Activated T-helper 2 cell treated with anti-CD3 and anti-CD28 coated beads, Interferon-gamma antibody, Interleukin-2, Interleukin-4, amounts not matched to agents 10 μg/mL and 5 μg/mL and 100 μg/mL, durations not matched to agents 14 hours and 24 hours and 36 hours (primary cell): ENCODE results near the gene GPR39. TPM values are rescaled to one million over a fixed set of nuclear protein-coding genes. Genes with fewer than 3 reads are reported as not detected.
"Not testable (repeated sequence)": the region's sequence is repeated elsewhere in the genome, so short reads cannot be mapped to it uniquely, and the experiment has no call there.

Experiments used
- DNase-seq: peaks from one replicate; pipeline ENCODE4 v3.0.0; 2021; ENCODE audit warnings: low spot score
- H3K27ac Mint-ChIP-seq: one replicate; pipeline ENCODE4 v1.8.0; 2021; ENCODE audit warnings: mixed read lengths
- H3K27me3 Mint-ChIP-seq: one replicate; pipeline ENCODE4 v1.8.0; 2021; ENCODE audit warnings: low read depth, mixed read lengths
- H3K36me3 Mint-ChIP-seq: one replicate; pipeline ENCODE4 v1.8.0; 2021; ENCODE audit warnings: low read depth, mixed read lengths
- H3K4me1 Mint-ChIP-seq: one replicate; pipeline ENCODE4 v1.8.0; 2021; ENCODE audit warnings: low read depth, mixed read lengths
- H3K4me3 Mint-ChIP-seq: one replicate; pipeline ENCODE4 v1.8.0; 2021; ENCODE audit warnings: low read depth, mild to moderate bottlenecking, moderate library complexity, mixed read lengths
- H3K9me3 Mint-ChIP-seq: one replicate; pipeline ENCODE4 v1.8.0; 2021; ENCODE audit warnings: mixed read lengths
- intact Hi-C: fragments of 100-400 bp; cut with micrococcal nuclease; formaldehyde crosslinking; loops from one replicate; pipeline ENCODE4 v1.15.1; 2023
- total RNA-seq: library from RNA; stranded (reverse); gene quantifications from 2 replicates; pipeline ENCODE4 v1.2.3, GENCODE V29; 2022

The GPR39 gene
- total RNA-seq, 1 donor from 2014 or later: not detected

DNA sequence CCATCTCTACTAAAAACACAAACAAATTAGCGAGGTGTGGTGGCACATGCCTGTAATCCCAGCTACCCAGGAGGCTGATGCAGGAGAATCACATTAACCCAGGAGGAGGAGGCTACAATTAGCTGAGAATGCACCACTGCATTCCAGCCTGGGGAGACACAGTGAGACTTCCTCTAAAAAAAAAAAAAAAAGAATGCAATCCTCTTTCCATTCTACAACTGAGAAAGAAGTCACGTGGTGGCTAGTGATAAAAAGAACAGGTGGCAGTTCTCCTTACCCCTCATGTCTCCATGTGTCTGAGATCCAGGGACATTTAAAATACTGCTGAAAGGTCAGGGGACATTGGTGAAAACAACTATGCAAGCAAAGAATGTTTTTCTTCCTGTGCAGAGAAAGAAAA lies 24.4 kb upstream of the GPR39 start:
- H3K27ac Mint-ChIP-seq: no peak overlapping the region
- no peak for DNase-seq
- intact Hi-C loops: no loop called here
- H3K36me3 Mint-ChIP-seq: no peaks in the 10 kb centered on the region
- no peak overlapping the region for H3K4me3 Mint-ChIP-seq
- no peaks in the 10 kb centered on the region for H3K27me3 Mint-ChIP-seq
- H3K9me3 Mint-ChIP-seq: no peaks in the 10 kb centered on the region
- H3K4me1 Mint-ChIP-seq: no peaks in the 10 kb centered on the region

DNA sequence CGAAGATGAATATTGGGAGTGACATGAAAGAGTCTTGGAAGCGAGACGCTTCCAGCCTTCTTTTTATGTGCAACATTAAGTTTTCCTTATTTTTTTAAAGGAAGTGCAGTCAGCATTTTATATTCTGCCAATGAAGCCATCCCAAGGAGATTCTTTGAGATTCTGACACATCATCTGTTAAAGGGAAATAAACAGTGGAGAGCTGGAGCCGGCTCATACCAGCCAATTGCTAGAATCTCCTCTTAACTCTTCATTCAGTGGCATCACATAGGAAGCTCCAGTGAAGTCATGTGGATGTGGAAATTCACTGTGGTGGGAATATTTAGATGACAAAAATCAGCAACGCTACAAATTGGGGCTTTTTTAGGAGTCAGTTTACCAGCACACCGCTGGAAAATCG lies 23.7 kb upstream of the GPR39 start:
- Mint-ChIP-seq H3K4me3 (no peak overlapping the region), H3K36me3 (no peaks in the 10 kb centered on the region), H3K4me1 (no peaks in the 10 kb centered on the region), H3K9me3 (no peaks in the 10 kb centered on the region), H3K27ac (no peak overlapping the region), H3K27me3 (no peaks in the 10 kb centered on the region)
- no peak for DNase-seq
- intact Hi-C loops: no loop called here

DNA sequence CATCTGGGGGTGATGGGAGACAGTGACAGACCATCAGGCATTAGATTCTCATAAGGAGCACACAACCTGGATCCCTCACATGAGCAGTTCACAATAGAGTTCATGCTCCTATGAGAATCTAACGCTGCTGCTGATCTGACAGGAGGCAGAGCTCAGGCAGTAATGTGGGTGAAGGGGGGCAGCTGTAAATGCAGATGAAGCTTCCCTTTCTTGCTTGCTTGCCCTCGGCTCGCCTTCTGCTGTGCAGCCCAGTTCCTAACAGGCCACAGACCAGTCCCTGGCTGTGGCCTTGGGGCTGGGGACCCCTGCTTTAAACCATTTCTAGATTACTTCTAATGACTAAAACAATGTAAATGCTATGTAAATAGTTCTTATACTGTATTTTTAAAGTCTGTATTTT lies 19.6 kb upstream of the GPR39 start:
- intact Hi-C loops, H3K27me3 Mint-ChIP-seq, DNase-seq: not testable (repeated sequence)

DNA sequence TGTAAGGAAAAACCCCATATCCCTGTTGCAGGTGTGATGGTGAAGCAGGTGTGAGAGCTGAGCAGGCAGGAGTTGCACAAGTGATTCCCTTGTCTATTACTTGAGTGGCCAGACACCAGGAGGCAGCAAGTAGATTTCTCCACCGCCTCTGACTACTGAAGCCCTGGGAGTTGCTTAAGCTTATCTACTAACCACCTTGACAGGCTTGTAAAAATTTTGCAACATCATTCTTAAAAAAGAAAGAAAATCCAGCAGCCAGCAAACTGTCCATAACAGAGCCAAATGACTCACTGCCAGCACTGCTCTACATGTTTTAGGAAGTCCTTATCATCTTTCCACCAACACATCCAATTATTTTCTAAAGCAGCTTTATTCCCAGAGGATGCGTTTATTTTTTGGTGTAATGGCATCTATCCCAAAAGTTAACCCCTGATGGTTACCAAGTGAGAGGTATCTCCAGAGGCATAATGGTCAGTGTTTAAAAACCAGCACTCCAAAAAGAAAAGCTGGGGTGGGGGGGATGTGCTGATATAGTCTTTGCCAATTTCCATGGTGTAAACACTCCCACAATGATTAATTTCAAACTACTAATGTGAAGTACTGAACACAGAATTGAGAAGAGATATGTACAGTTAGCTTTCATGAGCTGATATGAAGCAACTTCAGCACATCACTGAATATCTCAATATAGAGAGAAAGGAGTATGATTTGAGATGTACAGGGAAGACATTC lies 16.3 kb upstream of the GPR39 start:
- H3K4me1 Mint-ChIP-seq: no peaks in the 10 kb centered on the region
- H3K36me3 Mint-ChIP-seq: no peaks in the 10 kb centered on the region
- intact Hi-C loops: no loop called here
- peaks cover 6% of the 10 kb centered on the region for H3K9me3 Mint-ChIP-seq
- H3K27ac Mint-ChIP-seq: no peak overlapping the region
- no peak overlapping the region for H3K4me3 Mint-ChIP-seq
- no peak for DNase-seq
- H3K27me3 Mint-ChIP-seq: no peaks in the 10 kb centered on the region

More for the DNA sequence above, 19.6 kb upstream of the GPR39 start:
- not testable (repeated sequence) for H3K27ac Mint-ChIP-seq, H3K4me1 Mint-ChIP-seq, H3K9me3 Mint-ChIP-seq, H3K4me3 Mint-ChIP-seq, H3K36me3 Mint-ChIP-seq

DNA sequence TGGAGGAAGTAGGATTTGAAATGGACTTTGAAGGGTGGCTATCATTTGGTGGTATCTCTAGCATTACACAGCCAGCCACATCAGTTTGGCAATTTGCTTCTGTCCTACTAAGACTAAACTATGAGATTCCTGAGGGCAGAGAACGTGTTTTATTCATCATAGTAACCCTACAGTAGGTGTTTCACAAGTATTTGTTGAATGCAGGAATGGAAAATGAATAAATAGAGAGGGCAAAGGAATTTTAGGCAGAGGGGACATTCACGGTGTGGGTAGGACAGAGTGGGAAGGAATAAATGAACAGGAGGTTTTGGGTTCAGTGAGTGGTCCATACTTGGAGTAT lies 15.7 kb upstream of the GPR39 start:
- H3K9me3 Mint-ChIP-seq: peaks cover 6% of the 10 kb centered on the region
- no peaks in the 10 kb centered on the region for H3K4me1 Mint-ChIP-seq
- no peak for DNase-seq
- H3K27me3 Mint-ChIP-seq: no peaks in the 10 kb centered on the region
- H3K27ac Mint-ChIP-seq: no peak overlapping the region
- intact Hi-C loops: no loop called here
- H3K36me3 Mint-ChIP-seq: no peaks in the 10 kb centered on the region
- H3K4me3 Mint-ChIP-seq: no peak overlapping the region

DNA sequence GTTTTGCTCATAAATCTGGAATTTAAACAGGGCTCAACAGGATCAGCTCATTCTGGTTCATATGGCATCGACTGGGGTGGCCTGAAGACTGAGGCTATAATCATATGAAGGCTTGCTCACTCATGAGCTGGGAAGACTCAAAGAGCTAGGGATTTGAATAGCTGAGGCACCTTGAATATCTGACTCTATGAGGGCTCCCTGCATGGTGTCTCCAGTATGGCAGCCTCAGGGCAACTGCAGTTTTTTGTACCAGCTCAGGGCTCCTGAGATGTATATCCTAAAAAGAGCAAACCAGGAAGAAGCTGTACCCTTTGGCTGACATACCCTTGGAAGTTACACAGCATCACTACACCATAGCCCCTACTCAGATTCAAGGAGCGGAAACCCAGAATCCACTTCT lies 15.3 kb upstream of the GPR39 start:
- no peaks in the 10 kb centered on the region for H3K36me3 Mint-ChIP-seq
- H3K9me3 Mint-ChIP-seq: peaks cover 6% of the 10 kb centered on the region
- no peak overlapping the region for H3K4me3 Mint-ChIP-seq
- intact Hi-C loops: no loop called here
- no peak overlapping the region for H3K27ac Mint-ChIP-seq
- DNase-seq: no peak
- no peaks in the 10 kb centered on the region for H3K4me1 Mint-ChIP-seq
- H3K27me3 Mint-ChIP-seq: no peaks in the 10 kb centered on the region

DNA sequence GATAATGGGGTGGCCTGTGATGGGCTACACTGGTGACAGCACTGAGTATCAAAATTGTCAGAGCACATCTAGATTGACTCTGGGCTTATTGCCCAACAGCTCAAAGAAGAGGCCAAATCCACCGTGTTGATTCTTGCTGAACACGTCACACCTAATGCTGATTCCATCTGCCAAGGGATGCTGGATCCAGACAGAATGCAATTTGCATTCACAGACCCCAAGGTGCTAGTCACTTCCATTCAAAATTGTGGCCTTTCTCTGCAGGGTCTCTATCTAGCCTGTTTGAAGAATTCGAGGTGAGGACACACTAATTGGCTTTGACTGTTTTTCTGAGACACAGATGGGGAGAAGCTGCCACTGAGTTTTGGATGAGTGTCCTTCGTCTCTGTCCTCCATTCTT lies 13.5 kb upstream of the GPR39 start:
- H3K36me3 Mint-ChIP-seq: no peaks in the 10 kb centered on the region
- H3K27me3 Mint-ChIP-seq: no peaks in the 10 kb centered on the region
- H3K4me3 Mint-ChIP-seq: no peak overlapping the region
- no peak for DNase-seq
- H3K4me1 Mint-ChIP-seq: no peaks in the 10 kb centered on the region
- no peak overlapping the region for H3K27ac Mint-ChIP-seq
- H3K9me3 Mint-ChIP-seq: peaks cover 6% of the 10 kb centered on the region
- intact Hi-C loops: no loop called here

DNA sequence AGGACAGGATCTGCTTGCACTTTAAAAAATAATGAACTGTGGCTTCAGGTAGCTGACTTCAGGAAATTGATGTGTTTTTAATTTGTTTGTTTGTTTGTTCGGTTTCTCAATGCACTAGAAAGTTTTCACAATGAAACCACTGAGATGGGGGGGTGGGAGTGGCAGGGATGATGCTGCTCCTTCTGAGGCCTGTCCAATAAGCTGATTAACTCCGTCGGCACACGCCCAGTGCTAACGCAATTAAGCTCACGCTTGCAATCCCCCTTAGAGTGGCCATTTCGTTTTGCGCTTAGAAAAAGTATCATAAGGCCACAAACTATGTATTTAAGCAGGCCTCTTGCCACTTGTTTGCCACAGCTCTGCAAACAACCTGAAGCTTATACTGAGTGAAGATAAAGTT lies 12.5 kb upstream of the GPR39 start:
- no peak for DNase-seq
- intact Hi-C loops: no loop called here
- no peaks in the 10 kb centered on the region for H3K4me1 Mint-ChIP-seq
- no peaks in the 10 kb centered on the region for H3K36me3 Mint-ChIP-seq
- no peak overlapping the region for H3K4me3 Mint-ChIP-seq
- H3K27me3 Mint-ChIP-seq: no peaks in the 10 kb centered on the region
- H3K9me3 Mint-ChIP-seq: peaks cover 6% of the 10 kb centered on the region
- H3K27ac Mint-ChIP-seq: no peak overlapping the region

DNA sequence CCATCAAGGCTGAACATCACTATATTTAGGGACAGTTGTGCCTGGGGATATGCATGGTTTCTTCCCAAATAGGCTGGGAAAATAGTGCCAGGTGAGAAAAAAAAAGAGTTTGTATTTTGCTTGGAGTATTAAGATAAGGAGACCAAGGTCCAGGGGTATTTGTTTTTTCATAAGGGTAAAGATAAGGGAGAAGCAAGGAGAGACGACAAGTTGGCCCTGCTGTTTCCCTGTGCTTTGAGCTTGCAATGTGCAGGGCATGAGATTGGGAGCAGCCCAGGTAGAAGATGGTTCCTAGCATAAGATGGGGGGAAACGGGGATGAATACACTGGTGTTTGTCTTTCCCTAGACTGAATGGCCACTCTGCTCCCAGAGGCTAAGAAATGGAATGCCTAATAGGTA lies 8.8 kb upstream of the GPR39 start:
- no peaks in the 10 kb centered on the region for H3K4me1 Mint-ChIP-seq
- H3K4me3 Mint-ChIP-seq: no peak overlapping the region
- peaks cover 5% of the 10 kb centered on the region for H3K9me3 Mint-ChIP-seq
- intact Hi-C loops: no loop called here
- H3K27ac Mint-ChIP-seq: no peak overlapping the region
- H3K27me3 Mint-ChIP-seq: no peaks in the 10 kb centered on the region
- DNase-seq: no peak
- no peaks in the 10 kb centered on the region for H3K36me3 Mint-ChIP-seq

DNA sequence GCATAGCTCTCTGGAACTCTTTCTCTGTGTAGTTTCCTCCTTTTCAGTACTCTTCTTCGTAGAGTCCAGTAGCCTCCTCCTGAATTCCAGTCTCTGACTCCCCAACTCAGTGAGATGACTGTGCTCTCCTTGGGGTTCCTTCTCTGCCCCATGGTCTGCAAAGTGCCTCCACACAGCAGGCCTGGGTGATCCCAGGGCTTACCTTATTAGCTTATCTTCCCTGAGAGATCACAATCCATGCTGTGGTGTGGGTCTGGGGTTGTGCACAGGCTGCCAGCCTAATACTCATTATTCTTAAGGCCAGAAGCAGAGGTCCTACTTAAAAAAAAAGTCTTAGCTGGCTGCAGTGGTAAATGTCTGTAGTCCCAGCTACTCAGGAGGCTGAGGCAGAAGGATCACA lies 4.6 kb upstream of the GPR39 start:
- Mint-ChIP-seq H3K9me3 (peaks cover 5% of the 10 kb centered on the region), H3K36me3 (no peaks in the 10 kb centered on the region), H3K4me3 (no peak overlapping the region), H3K27ac (no peak overlapping the region), H3K4me1 (no peaks in the 10 kb centered on the region), H3K27me3 (peaks cover 11% of the 10 kb centered on the region)
- DNase-seq: no peak
- intact Hi-C loops: no loop called here

DNA sequence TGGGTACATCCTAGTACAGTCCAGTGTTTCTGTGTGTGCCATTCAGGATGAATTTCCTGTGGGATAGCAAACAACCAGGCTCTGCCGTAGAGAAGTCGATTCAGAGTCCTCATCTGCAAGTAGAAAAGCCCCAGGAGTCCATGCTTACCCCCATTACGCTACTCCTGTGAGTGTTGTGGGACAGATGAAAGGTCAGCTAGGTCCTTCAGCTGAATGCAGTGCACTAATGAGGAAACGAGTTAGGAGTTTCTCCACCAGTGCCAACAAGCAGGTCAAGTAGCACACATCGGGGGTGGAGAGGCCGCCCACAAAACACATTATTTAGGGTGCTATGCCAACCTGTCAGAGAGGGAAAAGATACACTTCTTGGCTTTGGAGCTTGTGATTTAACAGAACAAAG lies 2.5 kb upstream of the GPR39 start:
- H3K27ac Mint-ChIP-seq: no peak overlapping the region
- peaks cover 5% of the 10 kb centered on the region for H3K9me3 Mint-ChIP-seq
- intact Hi-C loops: no loop called here

DNA sequence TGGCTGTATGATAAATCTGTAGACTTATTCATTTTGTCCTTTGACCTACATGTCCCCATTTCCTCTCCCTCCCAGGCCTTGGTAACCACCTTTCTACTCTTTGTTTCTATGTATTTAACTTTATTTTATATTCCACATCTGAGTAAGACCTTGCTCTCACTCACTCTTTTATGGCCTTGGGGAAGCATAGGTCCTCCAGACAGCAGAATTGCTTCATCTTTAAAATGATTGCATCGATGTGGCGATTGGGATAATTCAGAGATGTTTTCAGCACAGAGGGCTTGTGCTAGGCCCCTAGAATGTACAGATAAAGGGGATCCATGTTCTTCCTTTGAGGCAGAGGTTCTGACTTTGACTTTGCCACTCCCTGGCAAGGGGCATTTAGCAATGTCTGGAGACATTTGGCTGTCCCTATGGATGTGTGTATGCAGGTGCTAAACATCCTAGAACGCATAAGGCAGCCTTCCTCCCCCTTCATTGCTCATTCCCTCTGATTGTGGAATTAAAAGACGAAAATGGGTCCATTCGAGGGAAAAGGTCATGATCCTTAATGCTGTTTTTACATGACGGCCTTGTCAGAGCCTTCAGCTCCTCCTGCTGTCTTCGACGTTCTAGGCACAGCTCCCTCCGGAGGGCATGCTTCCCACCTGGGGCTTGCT lies 1.2 kb upstream of the GPR39 start:
- Mint-ChIP-seq H3K27me3 (peaks cover 11% of the 10 kb centered on the region), H3K9me3 (peaks cover 3% of the 10 kb centered on the region), H3K4me1 (no peaks in the 10 kb centered on the region), H3K36me3 (no peaks in the 10 kb centered on the region), H3K4me3 (no peak overlapping the region), H3K27ac (no peak overlapping the region)
- intact Hi-C loops: no loop called here
- no peak for DNase-seq

More for the DNA sequence above, 2.5 kb upstream of the GPR39 start:
- no peaks in the 10 kb centered on the region for H3K36me3 Mint-ChIP-seq
- no peaks in the 10 kb centered on the region for H3K4me1 Mint-ChIP-seq
- DNase-seq: no peak
- H3K27me3 Mint-ChIP-seq: peaks cover 11% of the 10 kb centered on the region
- H3K4me3 Mint-ChIP-seq: no peak overlapping the region

DNA sequence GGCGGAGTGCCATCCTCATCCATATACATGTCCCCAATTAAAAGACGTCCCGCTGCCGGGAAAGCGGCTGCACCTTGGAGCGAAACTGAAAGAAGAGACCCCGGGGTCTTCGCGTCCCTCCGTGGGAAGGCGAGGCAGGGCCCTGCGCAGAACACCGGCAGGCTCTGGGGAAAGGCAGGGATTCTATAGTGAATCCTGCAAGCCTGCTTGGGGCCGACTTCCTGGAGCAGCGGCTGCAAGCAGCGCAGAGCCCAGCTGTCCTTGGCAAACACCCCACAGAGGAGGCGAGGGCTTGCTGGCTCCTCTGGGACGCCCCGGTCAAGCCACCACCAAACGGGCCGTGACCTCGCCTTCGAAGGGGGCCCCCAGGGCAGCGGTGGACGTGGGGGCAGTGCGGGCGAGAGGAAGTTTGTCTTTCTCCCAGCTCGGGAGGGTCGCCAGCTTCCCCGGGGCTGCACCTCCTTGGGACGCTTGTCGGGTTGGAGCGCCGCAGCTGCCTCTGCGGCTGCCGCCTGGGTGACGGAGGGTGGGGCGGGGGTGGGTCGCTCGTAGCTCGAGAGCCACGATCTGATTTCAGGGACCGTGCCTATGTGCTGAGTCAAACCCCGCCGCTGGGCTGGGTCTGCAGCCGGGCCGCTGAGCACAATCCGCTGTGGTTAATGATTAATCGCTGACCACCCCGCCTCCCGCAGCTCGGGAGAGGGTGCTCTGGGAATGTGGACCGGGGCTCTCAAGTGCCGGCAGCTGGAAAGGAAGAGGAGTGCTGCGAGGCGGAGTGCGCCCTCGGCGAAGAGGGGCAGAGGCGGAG lies 486 bp upstream of the GPR39 start:
- no peaks in the 10 kb centered on the region for H3K9me3 Mint-ChIP-seq
- DNase-seq: no peak
- H3K27me3 Mint-ChIP-seq: peaks cover 11% of the 10 kb centered on the region
- H3K4me1 Mint-ChIP-seq: no peaks in the 10 kb centered on the region
- intact Hi-C loops: no loop called here
- H3K36me3 Mint-ChIP-seq: no peaks in the 10 kb centered on the region
- H3K27ac Mint-ChIP-seq: no peak overlapping the region
- H3K4me3 Mint-ChIP-seq: no peak overlapping the region
